Mesothelial cell of epicardium (in vitro differentiated cells): ENCODE measurements around the gene CD79A. TPM values are rescaled to one million over a fixed set of nuclear protein-coding genes. Genes with fewer than 3 reads are reported as not detected.

ENCODE experiments used
- DNase-seq, 2 experiments: peaks; one replicate each; pipeline ENCODE4 v3.0.0; 2021; ENCODE audit warnings: low spot score in 2 of 2; ENCODE audit not compliant: unreplicated experiment in 2 of 2
- H3K27ac Mint-ChIP-seq: 2 replicates; pipeline ENCODE4 v1.8.0; 2021; ENCODE audit warnings: mixed read lengths
- H3K27me3 Mint-ChIP-seq: 2 replicates; pipeline ENCODE4 v1.8.0; 2021; ENCODE audit warnings: low read depth, mixed read lengths
- H3K36me3 Mint-ChIP-seq: 2 replicates; pipeline ENCODE4 v1.8.0; 2021; ENCODE audit warnings: mixed read lengths
- H3K4me1 Mint-ChIP-seq: 2 replicates; pipeline ENCODE4 v1.8.0; 2021; ENCODE audit warnings: mixed read lengths
- H3K4me3 Mint-ChIP-seq: 2 replicates; pipeline ENCODE4 v1.8.0; 2021; ENCODE audit warnings: mild to moderate bottlenecking, moderate library complexity, mixed read lengths
- H3K9me3 Mint-ChIP-seq: 2 replicates; pipeline ENCODE4 v1.8.0; 2021; ENCODE audit warnings: mixed read lengths
- CTCF ChIP-seq: fragments of 200-600 bp; sonication (generic); IDR thresholded peaks from one replicate; pipeline ENCODE4 v1.5.0; 2021; ENCODE audit warnings: antibody characterized with exemption; ENCODE audit not compliant: unreplicated experiment
- microRNA-seq: library from miRNA; unstranded; fragments of <30 nt; microRNA quantifications from one replicate; pipeline ENCODE4 v1.2.0, GENCODE V29; 2021; ENCODE audit warnings: inconsistent platforms, mixed read lengths
- total RNA-seq: library from RNA; stranded (reverse); gene quantifications from 3 replicates; pipeline ENCODE4 v1.2.1, GENCODE V29; 2021

The CD79A gene
- total RNA-seq, 1 donor from 2014 or later, result 0.58 TPM

GRCh38 chr19:41930322-41930722 is 53.2 kb downstream of the CD79A start:
- Mint-ChIP-seq H3K4me1 (peaks cover 16% of the 10 kb centered on the region), H3K9me3 (no peaks in the 10 kb centered on the region), H3K27ac (no peak overlapping the region), H3K4me3 (peak overlapping the region; percentile 40), H3K36me3 (no peaks in the 10 kb centered on the region), H3K27me3 (peaks cover 70% of the 10 kb centered on the region)
- no peak for TF ChIP-seq CTCF
- DNase-seq, result no peak

Small RNA genes lying within 50 kb of the gene (microRNA-seq; reads per million reads assigned to microRNA genes)
- gene MIR6797, result not detected

Other genes with a start within 250 kb of the CD79A start
- not detected in 3 replicates for gene CEACAM7, start 189.0 kb upstream of the CD79A start, total RNA-seq
- gene CEACAM5, start 168.7 kb upstream of the CD79A start, total RNA-seq, result not detected in 3 replicates
- gene CEACAM6, start 121.7 kb upstream of the CD79A start, total RNA-seq, result not detected in 3 replicates
- gene CEACAM3, start 80.7 kb upstream of the CD79A start, total RNA-seq, result not detected in 3 replicates
- not detected in 3 replicates for gene LYPD4, start 32.6 kb upstream of the CD79A start, total RNA-seq
- not detected in 3 replicates for gene DMRTC2, start 32.2 kb upstream of the CD79A start, total RNA-seq
- 2,197 to 2,288 TPM (median 2,263 TPM) in 3 replicates for gene RPS19, start 17.0 kb upstream of the CD79A start, total RNA-seq
- gene ARHGEF1, start 5.9 kb downstream of the CD79A start, total RNA-seq, result 78.8 to 83.9 TPM (median 82.4 TPM) in 3 replicates
- gene ERFL, start 51.2 kb downstream of the CD79A start, total RNA-seq, result 0.49 to 0.67 TPM (median 0.59 TPM) in 3 replicates
- gene RABAC1, start 82.0 kb downstream of the CD79A start, total RNA-seq, result 99.7 to 104 TPM (median 102 TPM) in 3 replicates
- gene ATP1A3, start 117.0 kb downstream of the CD79A start, total RNA-seq, result 0.45 TPM in 1 of 3 replicates, not detected in the others
- 38.3 to 39.9 TPM (median 39.2 TPM) in 3 replicates for gene GRIK5, start 192.9 kb downstream of the CD79A start, total RNA-seq
- 20.8 to 21.9 TPM (median 21.3 TPM) in 3 replicates for gene ZNF574, start 198.9 kb downstream of the CD79A start, total RNA-seq